Activated CD4-positive, alpha-beta memory T cell treated with anti-CD3 and anti-CD28 coated beads for 36 hours (primary cell): Measurements from ENCODE around the gene HCN2. TPM values are rescaled to one million over a fixed set of nuclear protein-coding genes. Genes with fewer than 3 reads are reported as not detected.
A peak's percentile ranks its signal among the peaks of the same experiment; 100 is the strongest.

Experiments used
- CTCF ChIA-PET: fragments of 350-600 bp; sonication (Branson Sonifier 250); formaldehyde crosslinking; loops from one replicate; lab custom pipeline; 2021; ENCODE audit warnings: antibody characterized with exemption, inconsistent platforms; lab: Charles Lee
- POLR2A ChIA-PET: fragments of 350-600 bp; sonication (Branson Sonifier 250); formaldehyde crosslinking; loops from one replicate; lab custom pipeline; 2021; ENCODE audit warnings: antibody characterized with exemption; lab: Charles Lee
- DNase-seq: peaks from one replicate; pipeline ENCODE4 v3.0.0-alpha.2; 2020
- H3K27ac Mint-ChIP-seq: one replicate; pipeline ENCODE4 v1.8.0; 2021; ENCODE audit warnings: mixed read lengths
- H3K27me3 Mint-ChIP-seq: one replicate; pipeline ENCODE4 v1.8.0; 2021; ENCODE audit warnings: mixed read lengths
- H3K36me3 Mint-ChIP-seq: one replicate; pipeline ENCODE4 v1.8.0; 2021; ENCODE audit warnings: mixed read lengths
- H3K4me1 Mint-ChIP-seq: one replicate; pipeline ENCODE4 v1.8.0; 2021; ENCODE audit warnings: low read depth, mixed read lengths
- H3K4me3 Mint-ChIP-seq: one replicate; pipeline ENCODE4 v1.8.0; 2021; ENCODE audit warnings: mild to moderate bottlenecking, mixed read lengths
- H3K9me3 Mint-ChIP-seq: one replicate; pipeline ENCODE4 v1.8.0; 2021; ENCODE audit warnings: mixed read lengths
- intact Hi-C: fragments of 100-400 bp; cut with micrococcal nuclease; formaldehyde crosslinking; loops from one replicate; pipeline ENCODE4 v1.15.1; 2023
- total RNA-seq, 2 experiments: library from RNA; stranded (reverse); gene quantifications; one replicate each; pipeline ENCODE4 v1.2.3, GENCODE V29; 2021

The HCN2 gene
- total RNA-seq, result 1 to 10 TPM in 1 of 2 experiments, under 1 TPM in 1; 1.00 to 1.0 TPM

GRCh38 chr19:589693-590395, at the start of gene HCN2:
TSS of gene HCN2 (plus strand) at chr19:589881. CDS start at chr19:589946, 65 bp downstream.
- Mint-ChIP-seq H3K36me3 (no peaks in the 10 kb centered on the region), H3K4me3 (no peak within 1 kb of the TSS), H3K27ac (no peak within 1 kb of the TSS), H3K9me3 (no peaks in the 10 kb centered on the region), H3K27me3 (peaks cover 14% of the 10 kb centered on the region), H3K4me1 (peaks cover 4% of the 10 kb centered on the region)
- ChIA-PET CTCF (no interaction called here), POLR2A (no interaction called here)
- DNase-seq, result no peak
- intact Hi-C loops, result loop anchor here (2.0 to 10.0 kb wide), 4 partner anchors 21 to 142 kb away; partner anchors contain the start of genes FGF22, POLRMT and RNF126

- DNase-seq, result no peak
- peaks cover 20% of the 10 kb centered on the region for H3K4me1 Mint-ChIP-seq
- peaks cover 8% of the 10 kb centered on the region for H3K36me3 Mint-ChIP-seq
- no peaks in the 10 kb centered on the region for H3K9me3 Mint-ChIP-seq
- ChIA-PET CTCF (no interaction called here), POLR2A (no interaction called here)
- H3K4me3 Mint-ChIP-seq, result no peak overlapping the region
- no peaks in the 10 kb centered on the region for H3K27me3 Mint-ChIP-seq
- intact Hi-C loops, result no loop called here
- H3K27ac Mint-ChIP-seq, result no peak overlapping the region
Observed at GRCh38 chr19:540867-541637, 48.6 kb upstream of the HCN2 start.

- peaks cover 8% of the 10 kb centered on the region for H3K36me3 Mint-ChIP-seq
- CTCF ChIA-PET, result interaction anchor here (1.1 kb wide), 1 partner anchor 9 kb away, joined by 6 read pairs; no protein-coding TSS in a partner anchor
- intact Hi-C loops, result no loop called here
- no peaks in the 10 kb centered on the region for H3K9me3 Mint-ChIP-seq
- no peaks in the 10 kb centered on the region for H3K27me3 Mint-ChIP-seq
- no peak overlapping the region for H3K27ac Mint-ChIP-seq
- no peak overlapping the region for H3K4me3 Mint-ChIP-seq
- peaks cover 20% of the 10 kb centered on the region for H3K4me1 Mint-ChIP-seq
- POLR2A ChIA-PET, result no interaction called here
- no peak for DNase-seq
Observed at GRCh38 chr19:541699-542098, 48.0 kb upstream of the HCN2 start.

- Mint-ChIP-seq H3K4me3 (no peak overlapping the region), H3K36me3 (peaks cover 8% of the 10 kb centered on the region)
Observed at GRCh38 chr19:542173-542866, 47.4 kb upstream of the HCN2 start.

GRCh38 chr19:543910-544608, 45.6 kb upstream of the HCN2 start, which contains the start of gene GZMM:
TSS of gene GZMM (plus strand) at chr19:544053. CDS start at chr19:544072, 19 bp downstream.
- H3K27ac Mint-ChIP-seq, result peak within 1 kb of the TSS; percentile 83
- DNase-seq, result peak; percentile 83
- H3K4me1 Mint-ChIP-seq, result peaks cover 20% of the 10 kb centered on the region
- H3K9me3 Mint-ChIP-seq, result no peaks in the 10 kb centered on the region
- no peaks in the 10 kb centered on the region for H3K27me3 Mint-ChIP-seq
- CTCF ChIA-PET, result interaction anchor here (0.6 kb wide), 1 partner anchor 64 kb away, joined by 5 read pairs; no protein-coding TSS in a partner anchor
- POLR2A ChIA-PET, result interaction anchor here (1.0 kb wide), 1 partner anchor 12 kb away, joined by 5 read pairs; the partner anchor contains the start of gene CDC34
- intact Hi-C loops, result no loop called here
- peaks cover 10% of the 10 kb centered on the region for H3K36me3 Mint-ChIP-seq
- H3K4me3 Mint-ChIP-seq, result peak within 1 kb of the TSS; percentile 78

More at GRCh38 chr19:542173-542866, 47.4 kb upstream of the HCN2 start:
- intact Hi-C loops, result no loop called here
- ChIA-PET POLR2A (interaction anchor here (0.7 to 0.8 kb wide), 2 partner anchors 29 to 122 kb away, joined by 3 read pairs; no protein-coding TSS in a partner anchor), CTCF (interaction anchor here (1.1 kb wide), 1 partner anchor 10 kb away, joined by 6 read pairs; no protein-coding TSS in a partner anchor)
- H3K27ac Mint-ChIP-seq, result no peak overlapping the region
- H3K9me3 Mint-ChIP-seq, result no peaks in the 10 kb centered on the region
- DNase-seq, result no peak
- H3K27me3 Mint-ChIP-seq, result no peaks in the 10 kb centered on the region
- H3K4me1 Mint-ChIP-seq, result peaks cover 20% of the 10 kb centered on the region

- ChIA-PET POLR2A (interaction anchor here (1.3 kb wide), 1 partner anchor 26 kb away, joined by 3 read pairs; the partner anchor contains the start of gene BSG), CTCF (no interaction called here)
- H3K4me3 Mint-ChIP-seq, result no peak overlapping the region
- H3K4me1 Mint-ChIP-seq, result peaks cover 20% of the 10 kb centered on the region
- H3K27me3 Mint-ChIP-seq, result no peaks in the 10 kb centered on the region
- H3K9me3 Mint-ChIP-seq, result no peaks in the 10 kb centered on the region
- H3K36me3 Mint-ChIP-seq, result peaks cover 10% of the 10 kb centered on the region
- no peak overlapping the region for H3K27ac Mint-ChIP-seq
- DNase-seq, result no peak
- intact Hi-C loops, result no loop called here
Observed at GRCh38 chr19:547117-547516, 42.6 kb upstream of the HCN2 start.

GRCh38 chr19:547836-548720, 41.6 kb upstream of the HCN2 start:
- Mint-ChIP-seq H3K36me3 (peaks cover 10% of the 10 kb centered on the region), H3K4me1 (peaks cover 19% of the 10 kb centered on the region), H3K4me3 (no peak overlapping the region), H3K9me3 (no peaks in the 10 kb centered on the region), H3K27ac (no peak overlapping the region), H3K27me3 (no peaks in the 10 kb centered on the region)
- intact Hi-C loops, result no loop called here
- CTCF ChIA-PET, result no interaction called here
- no peak for DNase-seq
- POLR2A ChIA-PET, result interaction anchor here (1.3 kb wide), 1 partner anchor 25 kb away, joined by 3 read pairs; the partner anchor contains the start of gene BSG

GRCh38 chr19:548886-549830, 40.5 kb upstream of the HCN2 start:
- POLR2A ChIA-PET, result no interaction called here
- no peak overlapping the region for H3K4me3 Mint-ChIP-seq
- no peaks in the 10 kb centered on the region for H3K9me3 Mint-ChIP-seq
- peaks cover 8% of the 10 kb centered on the region for H3K36me3 Mint-ChIP-seq
- CTCF ChIA-PET, result no interaction called here
- peaks cover 9% of the 10 kb centered on the region for H3K4me1 Mint-ChIP-seq
- H3K27me3 Mint-ChIP-seq, result no peaks in the 10 kb centered on the region
- intact Hi-C loops, result no loop called here
- H3K27ac Mint-ChIP-seq, result no peak overlapping the region
- no peak for DNase-seq

GRCh38 chr19:554817-555216, 34.9 kb upstream of the HCN2 start:
- H3K27ac Mint-ChIP-seq, result no peak overlapping the region
- H3K4me1 Mint-ChIP-seq, result no peaks in the 10 kb centered on the region
- ChIA-PET POLR2A (no interaction called here), CTCF (interaction anchor here (0.8 kb wide), 1 partner anchor 29 kb away, joined by 3 read pairs; no protein-coding TSS in a partner anchor)
- no peaks in the 10 kb centered on the region for H3K9me3 Mint-ChIP-seq
- no peak for DNase-seq
- intact Hi-C loops, result no loop called here
- H3K4me3 Mint-ChIP-seq, result no peak overlapping the region
- no peaks in the 10 kb centered on the region for H3K27me3 Mint-ChIP-seq
- H3K36me3 Mint-ChIP-seq, result no peaks in the 10 kb centered on the region

- ChIA-PET CTCF (interaction anchor here (0.8 kb wide), 1 partner anchor 28 kb away, joined by 3 read pairs; no protein-coding TSS in a partner anchor), POLR2A (no interaction called here)
- Mint-ChIP-seq H3K36me3 (no peaks in the 10 kb centered on the region), H3K27me3 (no peaks in the 10 kb centered on the region), H3K4me3 (no peak overlapping the region), H3K4me1 (no peaks in the 10 kb centered on the region), H3K27ac (no peak overlapping the region), H3K9me3 (no peaks in the 10 kb centered on the region)
- intact Hi-C loops, result no loop called here
- no peak for DNase-seq
Observed at GRCh38 chr19:555474-555808, 34.2 kb upstream of the HCN2 start.
